GM12878 (cell line): ENCODE results near the gene FOXJ3. TPM values are rescaled to one million over a fixed set of nuclear protein-coding genes. Genes with fewer than 3 reads are reported as not detected.

Experiments
- ATAC-seq: fragments of 200-7000 bp; cut with Tn5 transposase; 3 replicates; pipeline ENCODE4 v1.9.1; 2020; ENCODE audit warnings: mild to moderate bottlenecking, moderate library complexity
- BruUV-seq: library from RNA; stranded (reverse); fragments of 400-500 nt; replicated peaks from 2 replicates; lab custom pipeline; 2021; lab: Mats Ljungman, UMichigan
- CTCF ChIA-PET: fragments of 300-600 bp; sonication (Branson Sonifier 250); formaldehyde crosslinking; extraction: SDS; loops from one replicate; lab custom pipeline; 2021; ENCODE audit warnings: inconsistent platforms; lab: Yijun Ruan, JAX
- POLR2A ChIA-PET: fragments of 350-600 bp; formaldehyde crosslinking; extraction: SDS; loops from one replicate; lab custom pipeline; 2021; ENCODE audit warnings: inconsistent platforms; lab: Charles Lee
- RAD21 ChIA-PET: fragments of 300-600 bp; sonication (Branson Sonifier 250); formaldehyde crosslinking; loops from one replicate; lab custom pipeline; 2023; ENCODE audit warnings: antibody characterized with exemption; ENCODE audit not compliant: unreplicated experiment; lab: Charles Lee
- SMC1A ChIA-PET: fragments of 300-600 bp; sonication (Branson Sonifier 250); formaldehyde crosslinking; loops from one replicate; lab custom pipeline; 2023; ENCODE audit not compliant: unreplicated experiment, uncharacterized antibody; lab: Charles Lee
- DNase-seq: peaks from one replicate; pipeline ENCODE4 v3.0.0-alpha.2; 2011; ENCODE audit warnings: low read depth, low spot score
- FAIRE-seq: peaks from 3 replicates; lab custom pipeline; 2011; peaks lifted over from hg19 to GRCh38; lab: Jason Lieb, UNC
- H2AFZ ChIP-seq: 2 replicates; pipeline ENCODE4 v1.6.0; 2011; ENCODE audit warnings: low read depth, low read length, control low read depth; ENCODE audit not compliant: control insufficient read depth
- H3K27ac ChIP-seq: 2 replicates; pipeline ENCODE4 v1.5.1; 2011; ENCODE audit warnings: control low read depth; ENCODE audit not compliant: control insufficient read depth, insufficient read depth
- H3K27me3 ChIP-seq, 2 experiments: replicated peaks in 1 of 2; 2 replicates each; pipeline versions ENCODE4 v1.6.0 to v1.6.1; 2011; ENCODE audit warnings: low read length in 1 of 2; ENCODE audit not compliant: control insufficient read depth in 2 of 2, insufficient read depth in 2 of 2
- H3K36me3 ChIP-seq, 2 experiments: 2 replicates each; pipeline ENCODE4 v1.5.1; 2011; ENCODE audit warnings: low read length in 1 of 2; ENCODE audit not compliant: control insufficient read depth in 2 of 2, insufficient read depth in 2 of 2
- H3K4me1 ChIP-seq: 2 replicates; pipeline ENCODE4 v1.6.1; 2011; ENCODE audit warnings: mild to moderate bottlenecking, low read length, moderate library complexity, mixed read lengths; ENCODE audit not compliant: control insufficient read depth, insufficient read depth
- H3K4me2 ChIP-seq: 2 replicates; pipeline ENCODE4 v1.6.0; 2011; ENCODE audit warnings: control low read depth; ENCODE audit not compliant: control insufficient read depth, insufficient read depth
- H3K4me3 ChIP-seq: fragments of 200-600 bp; sonication (generic); 2 replicates; pipeline ENCODE4 v1.5.1; 2016
- H3K79me2 ChIP-seq: 2 replicates; pipeline ENCODE4 v1.6.0; 2011; ENCODE audit warnings: low read length; ENCODE audit not compliant: control insufficient read depth, insufficient read depth
- H3K9ac ChIP-seq: 2 replicates; pipeline ENCODE4 v1.8.0; 2011; ENCODE audit warnings: low read length, control low read depth, mixed read lengths; ENCODE audit not compliant: control insufficient read depth, insufficient read depth
- H3K9me3 ChIP-seq: replicated peaks from 3 replicates; pipeline ENCODE4 v1.5.1; 2011; ENCODE audit warnings: mild to moderate bottlenecking, low read length; ENCODE audit not compliant: control insufficient read depth, insufficient read depth
- H4K20me1 ChIP-seq: 2 replicates; pipeline ENCODE4 v1.6.0; 2011; ENCODE audit not compliant: control insufficient read depth, insufficient read depth
- CTCF ChIP-seq, 3 experiments: IDR thresholded peaks in 2 of 3; conservative IDR thresholded peaks in 1 of 3; 2 replicates each; pipeline ENCODE4 v1.5.1; 2011; ENCODE audit warnings: low read depth in 3 of 3, low read length in 3 of 3, mild to moderate bottlenecking in 3 of 3, control low read depth in 2 of 3, moderate library complexity in 2 of 3, inconsistent platforms in 1 of 3, mixed read lengths in 1 of 3; ENCODE audit not compliant: control insufficient read depth in 2 of 3, insufficient read depth in 1 of 3; ENCODE audit errors: extremely low read depth in 1 of 3
- FOXK2 ChIP-seq: fragments of 450-650 bp; IDR thresholded peaks from 2 replicates; pipeline ENCODE4 v1.6.1; 2017; ENCODE audit warnings: mild to moderate bottlenecking, moderate library complexity
- MEF2B ChIP-seq: fragments of 450-650 bp; IDR thresholded peaks from 2 replicates; pipeline ENCODE4 v1.6.1; 2018; ENCODE audit warnings: mild to moderate bottlenecking, moderate library complexity; ENCODE audit not compliant: partially characterized antibody, poor library complexity, severe bottlenecking
- TARDBP ChIP-seq: IDR thresholded peaks from 2 replicates; pipeline ENCODE4 v1.6.1; 2016; ENCODE audit warnings: borderline replicate concordance
- YBX1 ChIP-seq: fragments of 450-650 bp; IDR thresholded peaks from 2 replicates; pipeline ENCODE4 v1.6.1; 2016; ENCODE audit warnings: antibody characterized with exemption
- WGBS: methylation state at CpG from one replicate; pipeline ENCODE4 v1.1.6; 2016; ENCODE audit warnings: low lambda C conversion rate; ENCODE audit not compliant: insufficient replicate concordance, insufficient coverage; ENCODE audit errors: missing lambda C conversion rate; 5-methylcytosine and 5-hydroxymethylcytosine counted together
- in situ Hi-C: fragments of 300-500 bp; cut with MboI; formaldehyde crosslinking; loops from 9 replicates; pipeline ENCODE4 v1.14.3; 2018; ENCODE audit warnings: mixed read lengths
- intact Hi-C: fragments of 100-400 bp; cut with micrococcal nuclease; formaldehyde crosslinking; loops from one replicate; pipeline ENCODE4 v1.14.2; 2022; ENCODE audit not compliant: unreplicated experiment
- polyA plus RNA-seq, 11 experiments: library from polyadenylated mRNA; depleted of rRNA in 4 of 11; unstranded in 6 of 11; stranded (reverse) in 5 of 11; fragments of >200 nt; fragmentation: Nextera tagmentation in 4 of 11; fragmentation: Illumina TruSeq in 1 of 11; extraction: Ambion mirVana in 4 of 11; extraction: Trizol in 1 of 11; gene quantifications; 1 replicate in 1 of 11; 2 replicates in 10 of 11; pipeline versions ENCODE4 v1.2.1 to v1.2.3, GENCODE V29; 2011 to 2016; ENCODE audit warnings: inconsistent platforms in 2 of 11, missing spikeins in 2 of 11, low read depth in 1 of 11
- total RNA-seq, 4 experiments: library from RNA; depleted of rRNA in 3 of 4; stranded (reverse); fragments of >200 nt in 3 of 4; fragmentation: Illumina TruSeq in 1 of 4; extraction: Trizol in 1 of 4; gene quantifications; 2 replicates each; pipeline versions ENCODE4 v1.2.1 to v1.2.3, GENCODE V29; 2013 to 2021

FOXJ3 gene
- total and polyA plus RNA-seq, 10 of the 15 experiments (the other 5 are each of a cell fraction or from before 2014, with no cell fraction given): 9.5 to 54.2 (median 24.7) TPM

GRCh38 chr1:42210421-42211133, 124.5 kb downstream of the FOXJ3 start:
- no peak overlapping the region for H3K4me2 ChIP-seq
- CTCF ChIA-PET: interaction anchor here (0.6 to 2.0 kb wide), 2 partner anchors 16 to 154 kb away, joined by 3 to 6 read pairs; no protein-coding TSS in a partner anchor
- no peak overlapping the region for H3K9ac ChIP-seq
- peaks cover 5 to 10% of the 10 kb centered on the region in 2 experiments; a peak in 3 of 4 replicates for H3K36me3 ChIP-seq
- FAIRE-seq (no peak), ATAC-seq (no peak), DNase-seq (no peak)
- H3K4me1 ChIP-seq: no peaks in the 10 kb centered on the region
- no TSS peak for BruUV-seq
- in situ Hi-C loops: no loop called here
- TF ChIP-seq FOXK2 (no peak), MEF2B (peak; percentile 50), CTCF (IDR thresholded peaks at IDR 0.05 in 2 of 3, conservative IDR thresholded peaks at IDR 0.05 in 1 of 3; ENCODE audit: control insufficient read depth in 2 of 3, extremely low read depth in 1 of 3, insufficient read depth in 1 of 3, low read depth in 3 of 3, low read length in 3 of 3) (no peak), TARDBP (no peak), YBX1 (no peak)
- 75% methylated on average over 6 of the region's 6 CpGs for WGBS
- H3K79me2 ChIP-seq: peaks cover 12% of the 10 kb centered on the region
- peaks cover 7% of the 10 kb centered on the region for H3K9me3 ChIP-seq
- SMC1A ChIA-PET: interaction anchor here (0.6 to 1.1 kb wide), 3 partner anchors 9 to 101 kb away, joined by 3 to 4 read pairs (median 3); no protein-coding TSS in a partner anchor
- no peaks in the 10 kb centered on the region for H3K27me3 ChIP-seq
- no peaks in the 10 kb centered on the region for H4K20me1 ChIP-seq
- no peak overlapping the region for H3K4me3 ChIP-seq
- POLR2A ChIA-PET: no interaction called here
- intact Hi-C loops: no loop called here
- H2AFZ ChIP-seq: no peak overlapping the region
- H3K27ac ChIP-seq: no peak overlapping the region
- RAD21 ChIA-PET: no interaction called here
